GM21737 (cell line): ENCODE measurements around the gene STRIP2.
A peak's percentile ranks its signal among the peaks of the same experiment; 100 is the strongest.

Experiments
- ATAC-seq: cut with Tn5 transposase; IDR thresholded peaks from one replicate; pipeline ENCODE4 v1.9.1; 2021; ENCODE audit warnings: mild to moderate bottlenecking, moderate library complexity; ENCODE audit not compliant: unreplicated experiment

STRIP2 gene

GRCh38 chr7:129489491-129489890, 55.3 kb downstream of the STRIP2 start:
- ATAC-seq: no peak

GRCh38 chr7:129492391-129492790, 58.2 kb downstream of the STRIP2 start:
- no peak for ATAC-seq

GRCh38 chr7:129493555-129493954, 59.3 kb downstream of the STRIP2 start:
- ATAC-seq: no peak

GRCh38 chr7:129494041-129494440, 59.8 kb downstream of the STRIP2 start:
- ATAC-seq: peak; percentile 69

- ATAC-seq: no peak
Observed at GRCh38 chr7:129495987-129496386, 61.8 kb downstream of the STRIP2 start.

GRCh38 chr7:129496653-129497052, 62.4 kb downstream of the STRIP2 start:
- no peak for ATAC-seq

- ATAC-seq: no peak
Observed at GRCh38 chr7:129497156-129497555, 62.9 kb downstream of the STRIP2 start.

- ATAC-seq: no peak
Observed at GRCh38 chr7:129498021-129498420, 63.8 kb downstream of the STRIP2 start.

- ATAC-seq: no peak
Observed at GRCh38 chr7:129499999-129500398, 65.8 kb downstream of the STRIP2 start.

- peak; percentile 91 for ATAC-seq
Observed at GRCh38 chr7:129501760-129502707, 67.8 kb downstream of the STRIP2 start, which contains the start of gene SMKR1. SMKR1 (plus strand) TSS chr7:129502531; CDS start chr7:129502825, 294 bp downstream.

GRCh38 chr7:129502708-129503685, 68.8 kb downstream of the STRIP2 start:
- peak; percentile 12 for ATAC-seq

- ATAC-seq: no peak
Observed at GRCh38 chr7:129503725-129504124, 69.5 kb downstream of the STRIP2 start.

- ATAC-seq: no peak
Observed at GRCh38 chr7:129512192-129512591, 78.0 kb downstream of the STRIP2 start.

GRCh38 chr7:129513546-129513945, 79.3 kb downstream of the STRIP2 start:
- no peak for ATAC-seq

- ATAC-seq: no peak
Observed at GRCh38 chr7:129514683-129515082, 80.5 kb downstream of the STRIP2 start.

GRCh38 chr7:129515381-129515780, 81.1 kb downstream of the STRIP2 start:
- ATAC-seq: no peak

GRCh38 chr7:129517931-129518330, 83.7 kb downstream of the STRIP2 start:
- ATAC-seq: no peak

- no peak for ATAC-seq
Observed at GRCh38 chr7:129519464-129519863, 85.2 kb downstream of the STRIP2 start.

GRCh38 chr7:129522088-129522970, 88.1 kb downstream of the STRIP2 start:
- ATAC-seq: no peak

- no peak for ATAC-seq
Observed at GRCh38 chr7:129522971-129523340, 88.7 kb downstream of the STRIP2 start.
